Type B pancreatic cell (in vitro differentiated cells): Measurements from ENCODE around the gene RAB3B. TPM values are rescaled to one million over a fixed set of nuclear protein-coding genes. Genes with fewer than 3 reads are reported as not detected.
A peak's percentile ranks its signal among the peaks of the same experiment; 100 is the strongest.

Source experiments
- DNase-seq: peaks from one replicate; pipeline ENCODE4 v3.0.0; 2021; ENCODE audit warnings: mixed read lengths; ENCODE audit not compliant: unreplicated experiment; ENCODE audit errors: extremely low spot score
- H3K27ac Mint-ChIP-seq: 2 replicates; pipeline ENCODE4 v1.8.0; 2021; ENCODE audit warnings: mild to moderate bottlenecking, mixed read lengths
- H3K27me3 Mint-ChIP-seq: 2 replicates; pipeline ENCODE4 v1.8.0; 2021; ENCODE audit warnings: mixed read lengths
- H3K36me3 Mint-ChIP-seq: 2 replicates; pipeline ENCODE4 v1.8.0; 2021; ENCODE audit warnings: mixed read lengths
- H3K4me1 Mint-ChIP-seq: one replicate; pipeline ENCODE4 v1.8.0; 2021; ENCODE audit warnings: mixed read lengths; ENCODE audit not compliant: unreplicated experiment
- H3K4me3 Mint-ChIP-seq: 2 replicates; pipeline ENCODE4 v1.8.0; 2021; ENCODE audit warnings: mild to moderate bottlenecking, mixed read lengths
- H3K9me3 Mint-ChIP-seq: 2 replicates; pipeline ENCODE4 v1.8.0; 2021; ENCODE audit warnings: mixed read lengths
- total RNA-seq: library from RNA; stranded (reverse); gene quantifications from 2 replicates; pipeline ENCODE4 v1.2.1, GENCODE V29; 2021; ENCODE audit warnings: low replicate concordance
- TF ChIP-seq, protein P1 (sequence below): fragments of 200-600 bp; sonication (generic); conservative IDR thresholded peaks from 2 replicates; pipeline ENCODE4 v1.5.0; 2021; ENCODE audit warnings: antibody characterized with exemption, mild to moderate bottlenecking

The RAB3B gene
- total RNA-seq, 1 donor from 2014 or later: 16.9 TPM

GRCh38 chr1:51915951-51916350 lies 74.5 kb downstream of the RAB3B start:
- TF ChIP-seq, protein P1, sequence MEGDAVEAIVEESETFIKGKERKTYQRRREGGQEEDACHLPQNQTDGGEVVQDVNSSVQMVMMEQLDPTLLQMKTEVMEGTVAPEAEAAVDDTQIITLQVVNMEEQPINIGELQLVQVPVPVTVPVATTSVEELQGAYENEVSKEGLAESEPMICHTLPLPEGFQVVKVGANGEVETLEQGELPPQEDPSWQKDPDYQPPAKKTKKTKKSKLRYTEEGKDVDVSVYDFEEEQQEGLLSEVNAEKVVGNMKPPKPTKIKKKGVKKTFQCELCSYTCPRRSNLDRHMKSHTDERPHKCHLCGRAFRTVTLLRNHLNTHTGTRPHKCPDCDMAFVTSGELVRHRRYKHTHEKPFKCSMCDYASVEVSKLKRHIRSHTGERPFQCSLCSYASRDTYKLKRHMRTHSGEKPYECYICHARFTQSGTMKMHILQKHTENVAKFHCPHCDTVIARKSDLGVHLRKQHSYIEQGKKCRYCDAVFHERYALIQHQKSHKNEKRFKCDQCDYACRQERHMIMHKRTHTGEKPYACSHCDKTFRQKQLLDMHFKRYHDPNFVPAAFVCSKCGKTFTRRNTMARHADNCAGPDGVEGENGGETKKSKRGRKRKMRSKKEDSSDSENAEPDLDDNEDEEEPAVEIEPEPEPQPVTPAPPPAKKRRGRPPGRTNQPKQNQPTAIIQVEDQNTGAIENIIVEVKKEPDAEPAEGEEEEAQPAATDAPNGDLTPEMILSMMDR: no peak
- no peaks in the 10 kb centered on the region for H3K9me3 Mint-ChIP-seq
- DNase-seq: no peak
- H3K36me3 Mint-ChIP-seq: no peaks in the 10 kb centered on the region
- H3K27ac Mint-ChIP-seq: no peak overlapping the region
- no peak overlapping the region for H3K4me3 Mint-ChIP-seq
- H3K4me1 Mint-ChIP-seq: peaks cover 18% of the 10 kb centered on the region
- H3K27me3 Mint-ChIP-seq: peaks cover 5% of the 10 kb centered on the region

GRCh38 chr1:51912881-51913280 lies 77.6 kb downstream of the RAB3B start:
- TF ChIP-seq, protein P1: no peak
- DNase-seq: no peak
- Mint-ChIP-seq H3K4me1 (no peaks in the 10 kb centered on the region), H3K27me3 (peaks cover 15% of the 10 kb centered on the region), H3K27ac (no peak overlapping the region), H3K9me3 (no peaks in the 10 kb centered on the region), H3K4me3 (no peak overlapping the region), H3K36me3 (no peaks in the 10 kb centered on the region)

- Mint-ChIP-seq H3K9me3 (no peaks in the 10 kb centered on the region), H3K4me1 (peaks cover 4% of the 10 kb centered on the region), H3K27me3 (peaks cover 31% of the 10 kb centered on the region)
Observed at GRCh38 chr1:51910221-51911000, 80.1 kb downstream of the RAB3B start.

DNA sequence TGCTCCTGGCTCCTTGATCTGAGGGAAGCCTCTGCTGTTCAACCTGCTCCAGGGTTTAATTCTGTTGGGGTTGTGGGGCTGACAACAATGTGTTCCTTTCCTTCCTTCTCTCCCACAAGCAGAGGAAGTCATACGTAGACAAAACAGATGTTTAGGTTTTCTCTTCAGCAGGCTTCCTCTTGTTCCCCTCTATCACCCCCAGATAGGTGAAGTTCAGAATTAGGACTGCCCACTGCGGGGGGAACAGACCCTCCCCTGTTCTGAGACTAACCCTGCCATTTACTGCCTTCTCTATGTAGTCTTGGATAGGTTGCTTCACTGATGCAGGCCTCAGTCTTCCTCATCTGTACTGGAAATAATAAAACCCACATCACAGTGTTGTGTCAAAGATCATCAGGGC lies 82.0 kb downstream of the RAB3B start:
- no peak for DNase-seq
- Mint-ChIP-seq H3K4me1 (peaks cover 4% of the 10 kb centered on the region), H3K4me3 (no peak overlapping the region), H3K36me3 (no peaks in the 10 kb centered on the region), H3K27ac (no peak overlapping the region), H3K9me3 (no peaks in the 10 kb centered on the region), H3K27me3 (peaks cover 31% of the 10 kb centered on the region)
- TF ChIP-seq, protein P1: no peak

More at GRCh38 chr1:51910221-51911000, 80.1 kb downstream of the RAB3B start:
- no peak for DNase-seq
- H3K36me3 Mint-ChIP-seq: no peaks in the 10 kb centered on the region
- H3K27ac Mint-ChIP-seq: no peak overlapping the region
- no peak overlapping the region for H3K4me3 Mint-ChIP-seq
- TF ChIP-seq, protein P1: no peak

GRCh38 chr1:51907079-51907702 lies 83.3 kb downstream of the RAB3B start:
- no peak for DNase-seq
- H3K27ac Mint-ChIP-seq: peak overlapping the region; percentile 15
- H3K4me3 Mint-ChIP-seq: no peak overlapping the region
- no peaks in the 10 kb centered on the region for H3K36me3 Mint-ChIP-seq
- no peaks in the 10 kb centered on the region for H3K9me3 Mint-ChIP-seq
- TF ChIP-seq, protein P1: no peak
- H3K4me1 Mint-ChIP-seq: peaks cover 4% of the 10 kb centered on the region
- peaks cover 39% of the 10 kb centered on the region for H3K27me3 Mint-ChIP-seq
